Vagina (tissue), 2 donors: Measurements from ENCODE around the gene RNF224. TPM values are rescaled to one million over a fixed set of nuclear protein-coding genes. Genes with fewer than 3 reads are reported as not detected.

Experiments used
- DNase-seq, 2 donors: peaks; one replicate each; pipeline ENCODE4 v3.0.0-alpha.2; 2017; ENCODE audit errors: extremely low spot score in 2 of 2
- H3K27ac ChIP-seq: fragments of 200-600 bp; sonication (generic); one replicate; pipeline ENCODE4 v1.5.1; 2019
- H3K27me3 ChIP-seq: fragments of 200-600 bp; sonication (generic); one replicate; pipeline ENCODE4 v1.5.1; 2019
- H3K36me3 ChIP-seq, 2 donors: fragments of 200-600 bp; sonication (generic); one replicate each; pipeline ENCODE4 v1.5.1; 2017 to 2019
- H3K4me1 ChIP-seq: fragments of 200-600 bp; sonication (generic); one replicate; pipeline ENCODE4 v1.5.1; 2019
- H3K4me3 ChIP-seq, 2 donors: fragments of 200-600 bp; sonication (generic); 1 replicate in 1 of 2; 2 replicates in 1 of 2; pipeline ENCODE4 v1.5.1; 2016 to 2019
- H3K9me3 ChIP-seq: fragments of 200-600 bp; sonication (generic); one replicate; pipeline ENCODE4 v1.5.1; 2019
- POLR2A ChIP-seq, 2 donors: fragments of 450-650 bp; IDR thresholded peaks; one replicate each; pipeline ENCODE4 v1.6.1; 2017; ENCODE audit warnings: antibody characterized with exemption in 2 of 2, mild to moderate bottlenecking in 2 of 2, moderate library complexity in 2 of 2
- POLR2AphosphoS5 ChIP-seq, 2 donors: sonication (generic); formaldehyde crosslinking; IDR thresholded peaks; one replicate each; pipeline ENCODE4 v1.9.0; 2017; ENCODE audit warnings: antibody characterized with exemption in 2 of 2, mild to moderate bottlenecking in 2 of 2, low read depth in 1 of 2; ENCODE audit not compliant: insufficient read depth in 1 of 2
- intact Hi-C: fragments of 100-400 bp; cut with DNase I; formaldehyde crosslinking; loops from one replicate; pipeline ENCODE4 v1.15.1; 2023
- total RNA-seq: library from RNA; depleted of rRNA; stranded (reverse); fragments of >200 nt; gene quantifications from one replicate; pipeline ENCODE4 v1.2.3, GENCODE V29; 2016
- TF ChIP-seq, protein P1 (sequence below), 3 experiments: fragments of 450-650 bp in 2 of 3; fragments of 200-600 bp in 1 of 3; sonication (generic) in 1 of 3; IDR thresholded peaks; one replicate each; pipeline ENCODE4 v1.5.1; 2017 to 2019; ENCODE audit warnings: antibody characterized with exemption in 3 of 3, mild to moderate bottlenecking in 2 of 3, moderate library complexity in 2 of 3

The RNF224 gene
- total RNA-seq, 1 donor from 2014 or later = 0.74 TPM

DNA sequence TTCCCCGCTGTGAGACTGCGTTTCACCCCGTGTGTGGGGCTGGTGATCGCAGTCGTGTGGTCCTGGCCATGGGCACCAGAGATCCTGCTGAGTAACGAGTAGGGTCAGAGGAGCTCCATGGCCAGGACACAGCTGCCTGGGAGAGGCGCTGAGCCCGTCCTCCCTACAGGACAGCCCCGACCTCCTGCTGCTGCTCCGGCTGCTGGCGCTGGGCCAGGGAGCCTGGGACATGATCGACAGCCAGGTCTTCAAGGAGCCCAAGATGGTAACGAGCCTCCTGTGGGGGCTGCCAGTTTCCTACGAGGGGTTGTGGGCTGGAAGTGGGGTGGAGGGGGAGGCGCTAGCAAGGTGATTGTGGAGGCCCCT, 38.8 kb downstream of the RNF224 start:
- intact Hi-C loops = no loop called here
- no peak for DNase-seq
- peaks cover 0 to 40% of the 10 kb centered on the region in 2 donors for H3K36me3 ChIP-seq

DNA sequence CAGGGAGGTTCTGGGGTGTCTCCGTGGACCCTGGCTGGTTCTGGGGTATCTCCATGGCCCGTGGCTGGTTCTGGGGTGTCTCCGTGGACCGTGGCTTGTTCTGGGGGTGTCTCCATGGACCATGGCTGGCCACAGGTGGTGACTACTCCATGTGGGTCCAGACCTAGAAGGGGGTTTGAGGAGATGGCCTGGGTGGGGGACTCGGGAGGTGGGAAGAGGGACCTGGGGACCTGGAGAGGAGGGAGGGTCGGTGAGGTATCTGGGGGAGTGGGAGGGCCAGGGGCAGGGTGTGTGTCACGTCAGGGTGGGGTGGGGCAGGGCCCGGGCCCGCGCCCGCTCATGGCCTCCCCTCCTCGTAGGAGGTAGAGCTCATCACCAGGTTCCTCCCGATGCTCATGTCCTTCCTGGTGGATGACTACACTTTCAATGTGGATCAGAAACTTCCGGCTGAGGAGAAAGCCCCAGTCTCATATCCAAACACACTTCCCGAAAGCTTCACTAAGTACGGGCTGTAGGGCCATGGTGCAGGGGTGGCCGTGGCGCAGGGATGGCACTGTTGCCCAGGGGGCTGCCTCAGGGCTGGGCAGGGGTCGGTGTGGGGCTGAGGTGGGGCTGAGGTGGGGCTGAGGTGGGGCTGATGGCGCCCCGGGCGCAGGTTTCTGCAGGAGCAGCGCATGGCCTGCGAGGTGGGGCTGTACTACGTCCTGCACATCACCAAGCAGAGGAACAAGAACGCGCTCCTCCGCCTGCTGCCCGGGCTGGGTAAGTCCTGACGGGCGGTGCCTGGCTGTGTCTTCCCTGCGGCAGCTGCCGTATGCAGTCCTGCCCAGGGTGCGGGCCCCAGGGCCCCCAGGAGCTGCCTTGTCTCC, 39.5 kb downstream of the RNF224 start:
- no peak overlapping the region for H3K27ac ChIP-seq
- peaks cover 12% of the 10 kb centered on the region for H3K4me1 ChIP-seq
- no peaks in the 10 kb centered on the region for H3K27me3 ChIP-seq
- TF ChIP-seq, protein P1, sequence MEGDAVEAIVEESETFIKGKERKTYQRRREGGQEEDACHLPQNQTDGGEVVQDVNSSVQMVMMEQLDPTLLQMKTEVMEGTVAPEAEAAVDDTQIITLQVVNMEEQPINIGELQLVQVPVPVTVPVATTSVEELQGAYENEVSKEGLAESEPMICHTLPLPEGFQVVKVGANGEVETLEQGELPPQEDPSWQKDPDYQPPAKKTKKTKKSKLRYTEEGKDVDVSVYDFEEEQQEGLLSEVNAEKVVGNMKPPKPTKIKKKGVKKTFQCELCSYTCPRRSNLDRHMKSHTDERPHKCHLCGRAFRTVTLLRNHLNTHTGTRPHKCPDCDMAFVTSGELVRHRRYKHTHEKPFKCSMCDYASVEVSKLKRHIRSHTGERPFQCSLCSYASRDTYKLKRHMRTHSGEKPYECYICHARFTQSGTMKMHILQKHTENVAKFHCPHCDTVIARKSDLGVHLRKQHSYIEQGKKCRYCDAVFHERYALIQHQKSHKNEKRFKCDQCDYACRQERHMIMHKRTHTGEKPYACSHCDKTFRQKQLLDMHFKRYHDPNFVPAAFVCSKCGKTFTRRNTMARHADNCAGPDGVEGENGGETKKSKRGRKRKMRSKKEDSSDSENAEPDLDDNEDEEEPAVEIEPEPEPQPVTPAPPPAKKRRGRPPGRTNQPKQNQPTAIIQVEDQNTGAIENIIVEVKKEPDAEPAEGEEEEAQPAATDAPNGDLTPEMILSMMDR (IDR thresholded peaks at IDR 0.05) = no peak
- TF ChIP-seq POLR2AphosphoS5 (IDR thresholded peaks at IDR 0.05; ENCODE audit: insufficient read depth in 1 of 2, low read depth in 1 of 2) (no peak), POLR2A (IDR thresholded peaks at IDR 0.05) (no peak)
- intact Hi-C loops = no loop called here
- peaks cover 0 to 40% of the 10 kb centered on the region in 2 donors for H3K36me3 ChIP-seq
- DNase-seq = peak in 1 of 2 donors; percentile 60
- H3K9me3 ChIP-seq = no peaks in the 10 kb centered on the region
- no peak overlapping the region for H3K4me3 ChIP-seq

More for the DNA sequence above, 38.8 kb downstream of the RNF224 start:
- no peak overlapping the region for H3K4me3 ChIP-seq
- H3K4me1 ChIP-seq = peaks cover 12% of the 10 kb centered on the region
- H3K27me3 ChIP-seq = no peaks in the 10 kb centered on the region
- no peaks in the 10 kb centered on the region for H3K9me3 ChIP-seq
- no peak overlapping the region for H3K27ac ChIP-seq
- TF ChIP-seq, protein P1 (IDR thresholded peaks at IDR 0.05) = no peak
- TF ChIP-seq POLR2AphosphoS5 (IDR thresholded peaks at IDR 0.05; ENCODE audit: insufficient read depth in 1 of 2, low read depth in 1 of 2) (no peak), POLR2A (IDR thresholded peaks at IDR 0.05) (no peak)

DNA sequence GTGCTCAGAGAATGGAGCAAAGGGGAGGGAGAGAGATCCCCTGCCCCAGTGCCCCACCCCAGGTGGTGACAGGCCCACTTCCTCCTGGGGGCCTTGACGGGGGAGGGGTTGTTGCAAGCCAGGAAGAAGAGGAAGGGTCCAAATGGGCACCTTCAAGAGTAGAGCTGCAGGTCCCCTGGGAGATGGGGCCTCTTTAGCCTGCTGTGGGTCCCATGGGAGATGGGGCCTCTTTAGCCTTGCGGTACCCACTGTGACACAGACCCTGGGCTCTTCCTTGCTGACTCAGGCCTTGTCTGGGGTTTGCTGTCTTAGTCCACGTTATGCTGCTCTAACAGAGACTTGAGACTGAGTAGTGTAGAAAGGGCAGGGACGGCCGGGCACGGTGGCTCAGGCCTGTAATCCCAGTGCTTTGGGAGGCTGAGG, 40.6 kb downstream of the RNF224 start:
- H3K36me3 ChIP-seq = peaks cover 0 to 51% of the 10 kb centered on the region in 2 donors
- H3K4me1 ChIP-seq = peaks cover 12% of the 10 kb centered on the region
- DNase-seq = peak in 1 of 2 donors; percentile 65
- no peak overlapping the region for H3K4me3 ChIP-seq
- intact Hi-C loops = no loop called here
- no peaks in the 10 kb centered on the region for H3K27me3 ChIP-seq
- no peak overlapping the region for H3K27ac ChIP-seq
- TF ChIP-seq, protein P1 (IDR thresholded peaks at IDR 0.05) = no peak
- TF ChIP-seq POLR2AphosphoS5 (IDR thresholded peaks at IDR 0.05; ENCODE audit: insufficient read depth in 1 of 2, low read depth in 1 of 2) (no peak), POLR2A (IDR thresholded peaks at IDR 0.05) (no peak)
- no peaks in the 10 kb centered on the region for H3K9me3 ChIP-seq

DNA sequence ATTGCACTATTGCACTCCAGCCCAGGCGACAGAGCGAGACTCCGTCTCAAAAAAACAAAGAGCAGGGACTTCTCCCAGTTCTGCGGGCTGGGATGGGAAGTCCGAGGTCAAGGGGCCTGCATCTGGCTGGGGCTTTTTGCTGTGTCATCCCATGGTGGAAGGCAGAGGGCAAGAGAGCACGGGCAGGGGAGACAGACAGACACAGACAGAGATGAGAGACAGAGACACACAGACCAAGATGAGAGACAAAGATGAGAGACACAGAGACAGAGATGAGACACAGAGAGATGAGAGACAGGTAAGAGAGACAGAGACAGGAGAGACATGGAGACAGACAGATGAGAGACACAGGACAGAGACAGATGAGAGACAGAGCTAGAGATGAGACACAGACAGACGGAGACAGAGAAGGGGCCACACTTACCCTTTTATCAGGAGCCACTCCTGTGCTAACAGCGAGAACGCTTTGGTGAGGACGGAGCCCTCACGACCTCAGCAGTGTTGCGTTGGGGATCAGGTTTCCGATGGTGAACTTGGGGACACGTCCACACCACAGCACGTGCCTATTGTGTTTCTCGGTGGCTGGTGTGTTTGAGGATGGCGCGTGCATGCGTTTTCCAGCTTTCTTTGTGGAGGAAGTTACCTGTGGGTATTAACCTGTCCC, 41.4 kb downstream of the RNF224 start:
- H3K36me3 ChIP-seq = peaks cover 0 to 44% of the 10 kb centered on the region in 2 donors
- H3K9me3 ChIP-seq = no peaks in the 10 kb centered on the region
- peaks cover 12% of the 10 kb centered on the region for H3K4me1 ChIP-seq
- H3K4me3 ChIP-seq = no peak overlapping the region
- TF ChIP-seq POLR2A (IDR thresholded peaks at IDR 0.05) (no peak), POLR2AphosphoS5 (IDR thresholded peaks at IDR 0.05; ENCODE audit: insufficient read depth in 1 of 2, low read depth in 1 of 2) (no peak)
- TF ChIP-seq, protein P1 (IDR thresholded peaks at IDR 0.05) = no peak
- no peak overlapping the region for H3K27ac ChIP-seq
- intact Hi-C loops = no loop called here
- DNase-seq = no peak
- no peaks in the 10 kb centered on the region for H3K27me3 ChIP-seq
